Measurements from ENCODE around the gene XPNPEP1. TPM values are rescaled to one million over a fixed set of nuclear protein-coding genes. Genes with fewer than 3 reads are reported as not detected.
A peak's percentile ranks its signal among the peaks of the same experiment; 100 is the strongest.

The XPNPEP1 gene
- total RNA-seq, 2 donors from 2014 or later: 77.9 to 118 TPM

DNA sequence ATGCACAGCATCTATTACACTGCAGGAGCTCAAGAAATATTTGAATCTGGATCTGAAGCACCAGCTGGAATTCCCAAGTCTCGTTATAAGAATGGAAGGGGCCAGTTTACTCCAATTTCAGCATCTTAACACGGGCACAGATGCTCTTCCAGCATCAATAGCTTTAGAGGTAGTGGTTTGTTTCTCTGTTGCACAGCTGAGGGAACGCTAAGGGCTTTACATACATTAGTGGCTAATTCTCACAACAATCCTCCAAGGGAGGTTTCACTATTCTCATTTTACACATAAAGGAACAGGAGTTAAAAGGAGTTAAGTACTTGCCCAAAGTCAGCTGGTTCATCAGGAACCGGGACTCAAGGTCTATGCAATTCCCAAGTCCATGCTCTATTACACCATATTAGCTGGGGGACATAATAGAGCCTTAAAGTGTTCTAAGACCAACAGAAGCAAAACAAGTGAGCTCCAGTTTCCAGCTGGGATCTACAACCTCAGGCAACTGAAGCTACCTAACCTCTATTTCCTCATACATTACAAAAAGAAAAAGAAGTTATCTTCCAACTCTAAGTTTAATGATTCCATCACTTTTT lies 9.9 kb downstream of the XPNPEP1 start:
- ATAC-seq (no peak), DNase-seq (ENCODE audit: low spot score in 2 of 2) (no peak)
- Mint-ChIP-seq H3K9me3 (peaks cover 0 to 6% of the 10 kb centered on the region in 2 donors), H3K27ac (no peak overlapping the region), H3K36me3 (peaks cover 24 to 61% of the 10 kb centered on the region in 2 donors)

DNA sequence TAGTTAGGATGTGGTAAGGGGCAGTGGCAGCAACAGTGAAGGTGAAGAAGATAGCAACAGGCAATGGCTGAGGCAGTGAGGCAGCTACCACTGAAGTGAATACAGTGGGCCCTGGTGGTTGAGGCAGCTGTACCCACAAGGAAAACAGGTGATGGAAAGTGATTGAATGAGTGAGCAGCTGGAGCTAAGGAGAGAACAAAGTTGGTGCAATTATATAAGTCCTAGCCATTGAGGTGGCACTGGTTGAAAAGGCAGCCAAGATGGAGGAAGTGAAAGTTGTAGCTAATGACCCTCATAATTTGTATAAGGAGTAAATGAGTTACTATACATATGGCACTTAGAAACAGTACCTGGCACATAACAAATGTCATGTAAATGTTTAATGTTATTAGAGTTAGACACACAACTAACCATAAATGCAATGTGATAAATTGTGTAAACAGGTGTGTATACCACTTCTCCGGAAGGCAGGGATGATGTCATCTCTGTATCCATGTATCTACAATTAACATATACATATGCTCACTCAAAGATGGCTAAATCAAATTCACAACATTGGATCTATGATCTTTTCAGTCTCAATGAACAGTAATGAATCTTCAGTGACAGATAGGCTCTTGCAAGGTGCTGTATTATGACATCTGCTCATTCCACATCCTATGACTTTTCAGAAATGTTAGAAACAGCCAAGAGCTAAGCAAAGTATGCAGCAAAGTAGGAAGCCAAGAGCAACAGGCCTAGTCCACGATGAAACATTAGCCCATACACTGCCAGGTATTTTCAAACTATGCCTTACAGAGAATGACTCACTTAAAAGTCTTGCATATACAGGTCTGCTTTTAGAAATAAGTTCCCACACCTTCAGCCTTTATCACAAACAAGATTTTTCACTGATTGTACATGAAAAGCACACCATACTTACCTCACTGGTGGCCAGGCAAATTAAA lies 10.7 kb downstream of the XPNPEP1 start:
- Mint-ChIP-seq H3K9me3 (peaks cover 0 to 6% of the 10 kb centered on the region in 2 donors), H3K36me3 (peaks cover 25 to 58% of the 10 kb centered on the region in 2 donors), H3K27ac (peak overlapping the region in 1 of 2 donors; percentile 53)
- ATAC-seq (no peak), DNase-seq (ENCODE audit: low spot score in 2 of 2) (no peak)

DNA sequence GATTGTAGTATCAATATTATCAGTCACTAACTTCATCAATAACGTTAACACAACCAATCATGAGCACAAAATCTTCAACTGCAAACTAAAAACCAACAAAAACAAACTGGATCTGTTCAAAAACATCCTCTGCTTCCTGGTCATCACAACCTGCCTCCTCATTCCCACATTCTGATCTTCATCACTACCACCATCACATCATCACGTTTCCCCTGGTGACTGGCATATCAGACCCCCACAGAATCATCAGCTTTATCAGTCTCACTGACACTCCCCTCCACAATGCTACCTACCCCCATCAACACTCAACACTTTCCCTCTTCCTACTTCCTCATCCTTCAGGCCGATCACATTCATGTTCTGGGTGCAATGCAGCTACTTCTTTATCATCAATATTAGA lies 11.4 kb downstream of the XPNPEP1 start:
- peaks cover 32 to 57% of the 10 kb centered on the region in 2 donors for H3K36me3 Mint-ChIP-seq
- no peak for DNase-seq (ENCODE audit: low spot score in 2 of 2)
- no peak for ATAC-seq
- H3K27ac Mint-ChIP-seq: peak overlapping the region in 1 of 2 donors; percentile 53
- H3K9me3 Mint-ChIP-seq: peaks cover 0 to 6% of the 10 kb centered on the region in 2 donors

DNA sequence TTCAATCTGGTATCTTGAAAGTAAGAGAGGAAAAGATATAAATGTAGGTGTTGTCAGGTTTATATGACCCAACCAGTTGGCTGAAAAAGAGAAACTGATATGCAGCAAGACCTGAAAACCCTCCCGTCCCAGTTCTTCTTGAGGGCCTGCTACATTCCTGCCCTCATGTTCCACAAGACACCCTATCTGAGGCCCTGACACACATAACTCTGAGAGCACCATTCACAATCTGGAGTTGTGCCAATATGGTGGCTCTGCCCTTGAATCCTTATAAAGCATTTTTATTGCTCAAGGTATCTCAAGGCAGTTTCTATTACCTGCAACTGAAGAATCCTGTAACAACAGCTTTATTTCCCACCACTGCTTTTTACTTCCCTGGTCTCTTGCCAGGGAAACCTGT lies 17.0 kb downstream of the XPNPEP1 start:
- Mint-ChIP-seq H3K9me3 (no peaks in the 10 kb centered on the region), H3K36me3 (peaks cover 43 to 65% of the 10 kb centered on the region in 2 donors), H3K27ac (no peak overlapping the region)
- no peak for ATAC-seq
- no peak for DNase-seq (ENCODE audit: low spot score in 2 of 2)

DNA sequence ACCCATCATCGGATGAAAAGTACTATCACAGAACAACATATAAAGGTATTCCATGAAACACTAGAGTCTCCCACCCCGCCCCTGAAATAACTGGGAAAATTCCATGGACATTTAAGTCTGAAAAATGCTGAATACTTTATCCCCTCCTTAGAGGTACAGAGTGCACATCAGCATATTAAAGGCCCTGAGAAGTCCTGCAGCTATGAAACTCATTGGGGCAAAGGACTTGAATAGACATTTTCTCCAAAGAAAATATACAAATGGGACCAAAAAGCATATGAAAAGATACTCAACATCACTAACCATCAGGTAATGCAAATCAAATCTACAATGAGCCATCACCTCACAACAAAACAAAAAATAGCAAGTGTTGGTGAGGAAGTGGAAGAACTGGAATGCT lies 18.9 kb downstream of the XPNPEP1 start:
- no peak for ATAC-seq
- Mint-ChIP-seq H3K9me3 (no peaks in the 10 kb centered on the region), H3K27ac (peak overlapping the region; percentile 6 to 24), H3K36me3 (peaks cover 41 to 67% of the 10 kb centered on the region in 2 donors)
- no peak for DNase-seq (ENCODE audit: low spot score in 2 of 2)

DNA sequence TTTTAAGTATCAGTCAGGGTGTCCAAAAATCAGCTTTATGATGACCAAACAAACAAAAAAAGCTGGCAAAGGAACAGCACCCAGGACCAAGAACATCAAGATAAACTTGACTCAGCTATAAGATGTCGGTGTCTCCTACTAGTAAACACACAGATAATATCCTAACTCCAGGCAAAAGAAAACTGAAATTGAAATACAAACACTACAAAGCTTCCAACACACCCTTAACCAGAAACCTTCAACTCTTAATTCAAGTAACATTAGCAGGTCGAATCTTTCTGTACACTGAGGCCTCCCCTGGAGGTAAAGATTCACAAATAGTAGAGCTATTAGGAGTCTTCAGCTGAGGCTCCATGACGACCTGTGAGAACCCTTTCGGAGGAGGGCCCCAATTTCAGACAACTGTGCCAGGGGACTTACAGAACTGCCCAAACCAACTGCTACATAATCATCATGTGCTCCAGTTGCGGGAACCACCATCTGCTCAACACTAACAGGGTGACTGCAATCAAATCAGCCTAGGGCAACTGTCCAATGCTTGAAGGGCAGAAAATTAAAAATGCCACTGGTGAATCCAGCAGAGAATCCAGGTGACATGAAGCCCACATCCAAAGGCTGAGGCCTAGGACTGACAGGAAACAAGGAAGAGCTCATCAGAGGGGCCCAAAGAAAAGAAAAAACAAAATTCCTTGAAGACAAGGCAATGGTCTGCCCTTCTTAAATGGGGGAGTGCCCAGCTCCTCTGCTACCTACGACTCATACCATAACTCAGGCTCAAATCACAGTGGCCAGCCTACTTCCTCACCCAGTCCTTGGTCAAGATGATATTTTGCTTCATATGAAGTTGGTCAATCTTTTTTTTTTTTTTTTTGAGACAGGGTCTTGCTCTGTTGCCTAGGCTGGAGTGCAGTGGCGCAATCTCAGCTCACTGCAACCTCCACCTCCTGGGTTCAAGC lies 20.0 kb downstream of the XPNPEP1 start:
- peaks cover 44 to 73% of the 10 kb centered on the region in 2 donors for H3K36me3 Mint-ChIP-seq
- DNase-seq (ENCODE audit: low spot score in 2 of 2) (no peak), ATAC-seq (peak; percentile 52 to 79)
- no peaks in the 10 kb centered on the region for H3K9me3 Mint-ChIP-seq
- peak overlapping the region; percentile 42 to 95 for H3K27ac Mint-ChIP-seq

DNA sequence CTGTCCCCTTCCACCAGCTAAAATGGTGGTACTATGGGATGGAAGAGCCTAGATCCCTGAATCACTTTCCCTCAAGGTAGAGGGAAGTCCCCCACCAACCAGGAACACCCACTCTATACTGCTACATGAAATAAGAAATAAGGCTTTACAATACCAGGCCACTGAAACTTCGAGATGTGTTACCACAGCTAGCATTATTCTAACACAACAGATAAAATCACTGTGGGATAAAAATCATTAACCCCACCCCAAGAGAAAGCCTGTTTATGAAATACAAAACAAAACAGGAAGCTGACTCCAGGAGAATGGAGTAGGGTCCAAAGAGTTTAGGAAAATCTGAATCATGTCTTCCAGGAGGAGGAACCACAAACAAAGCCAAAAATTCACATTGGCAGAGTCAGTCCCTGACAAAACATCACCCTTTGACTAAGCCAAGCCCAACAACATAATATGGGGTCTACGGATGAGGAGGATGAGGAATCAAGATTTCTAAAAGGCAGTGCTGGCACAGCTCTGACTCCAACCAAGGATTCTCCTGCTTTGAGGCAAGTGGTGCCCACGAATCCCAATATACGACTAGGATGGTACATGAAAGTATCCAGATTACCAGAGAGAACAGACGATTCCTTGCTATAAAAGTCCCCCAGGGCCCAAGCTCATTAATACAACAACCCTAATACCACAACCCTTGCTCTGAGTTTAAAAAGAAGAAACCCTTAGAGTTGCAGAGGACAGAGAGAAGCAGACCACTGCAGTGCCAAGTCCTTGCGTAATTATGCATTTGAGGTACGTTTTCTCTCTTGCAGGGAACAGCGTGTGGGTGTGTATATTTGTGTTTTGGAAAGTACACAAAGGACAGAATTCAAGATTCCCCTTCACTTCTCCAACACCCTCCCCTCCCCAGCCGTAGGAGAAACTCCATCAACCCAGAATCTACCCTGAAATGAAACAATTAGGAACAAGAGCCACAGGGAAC lies 23.7 kb downstream of the XPNPEP1 start:
- Mint-ChIP-seq H3K27ac (peak overlapping the region; percentile 27 to 62), H3K9me3 (no peaks in the 10 kb centered on the region), H3K36me3 (peaks cover 23 to 54% of the 10 kb centered on the region in 2 donors)
- DNase-seq (ENCODE audit: low spot score in 2 of 2): no peak
- ATAC-seq: peak in 1 of 2 donors; percentile 73

DNA sequence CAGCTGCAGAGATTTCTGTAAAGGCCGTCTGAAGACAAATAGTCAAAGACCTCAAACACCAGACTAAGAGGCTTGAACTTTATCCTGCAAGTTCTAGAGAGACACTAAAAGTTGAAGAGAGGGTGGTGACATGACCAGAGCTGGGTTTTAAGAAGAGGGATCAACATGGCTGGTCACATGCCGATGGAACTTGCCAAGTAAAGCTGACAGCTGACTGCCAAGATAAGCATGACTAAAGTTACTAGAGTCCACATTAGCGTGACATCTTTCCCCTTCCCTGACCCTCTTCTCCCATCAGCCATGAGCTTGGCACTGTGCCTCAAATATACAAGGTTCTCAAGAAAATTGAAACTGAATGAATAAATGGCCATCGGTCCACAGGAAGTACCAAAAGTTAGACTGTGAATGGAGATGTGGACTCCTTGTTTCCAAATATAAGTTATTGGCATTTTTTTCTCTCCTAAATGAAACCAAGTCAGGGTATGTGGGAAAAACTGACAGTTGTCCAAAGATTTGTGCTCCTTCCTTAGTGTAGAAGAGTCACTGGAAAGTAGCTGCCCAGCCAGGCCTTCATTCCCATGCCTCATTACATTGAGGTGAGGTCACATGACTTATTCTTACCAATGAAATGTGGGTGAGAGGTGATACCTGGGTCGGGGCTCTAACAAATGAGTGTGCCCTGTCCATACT lies 24.5 kb downstream of the XPNPEP1 start:
- H3K36me3 Mint-ChIP-seq: peaks cover 15 to 46% of the 10 kb centered on the region in 2 donors
- DNase-seq (ENCODE audit: low spot score in 2 of 2) (no peak), ATAC-seq (no peak)
- H3K9me3 Mint-ChIP-seq: no peaks in the 10 kb centered on the region
- H3K27ac Mint-ChIP-seq: peak overlapping the region; percentile 17 to 27

DNA sequence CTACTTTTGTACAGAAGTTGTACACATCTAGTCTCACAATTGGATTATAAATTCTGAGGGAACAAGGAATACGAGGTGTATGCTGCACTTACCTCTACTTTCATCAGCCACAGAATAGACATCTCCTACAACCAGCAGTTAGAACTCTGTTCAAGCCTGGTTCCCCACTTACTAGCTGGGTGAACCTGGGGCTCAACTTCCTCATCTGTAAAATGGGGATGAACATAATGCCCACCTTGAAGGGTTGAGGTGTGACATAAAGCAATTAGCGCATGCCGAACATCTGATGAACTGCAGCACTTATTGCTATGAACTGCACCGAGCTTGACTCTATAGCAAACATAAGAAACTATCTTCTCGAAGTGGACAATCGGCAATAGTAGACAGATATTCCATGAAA lies 25.3 kb downstream of the XPNPEP1 start:
- DNase-seq (ENCODE audit: low spot score in 2 of 2): no peak
- Mint-ChIP-seq H3K27ac (no peak overlapping the region), H3K9me3 (no peaks in the 10 kb centered on the region), H3K36me3 (peaks cover 15 to 46% of the 10 kb centered on the region in 2 donors)
- no peak for ATAC-seq

DNA sequence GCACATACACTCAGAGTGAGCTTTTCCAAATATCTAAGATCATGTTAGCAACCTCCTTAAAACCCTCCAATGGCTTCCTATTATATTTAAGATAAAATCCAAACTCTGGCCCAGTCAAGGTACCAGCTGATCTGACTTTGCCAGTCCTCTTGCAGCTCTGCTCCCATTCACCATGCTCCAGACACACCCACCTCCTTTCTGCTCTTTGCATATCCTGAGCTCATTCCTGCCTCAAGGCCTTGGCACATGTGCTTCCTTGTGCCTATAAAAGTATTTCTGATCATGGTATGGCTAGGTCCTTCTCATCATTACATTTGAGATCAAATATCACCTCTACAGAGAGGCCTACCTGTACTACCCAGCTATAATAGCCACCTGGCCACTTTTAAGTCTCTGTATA lies 27.5 kb downstream of the XPNPEP1 start:
- Mint-ChIP-seq H3K9me3 (no peaks in the 10 kb centered on the region), H3K27ac (no peak overlapping the region), H3K36me3 (peaks cover 13 to 40% of the 10 kb centered on the region in 2 donors)
- DNase-seq (ENCODE audit: low spot score in 2 of 2) (no peak), ATAC-seq (no peak)

DNA sequence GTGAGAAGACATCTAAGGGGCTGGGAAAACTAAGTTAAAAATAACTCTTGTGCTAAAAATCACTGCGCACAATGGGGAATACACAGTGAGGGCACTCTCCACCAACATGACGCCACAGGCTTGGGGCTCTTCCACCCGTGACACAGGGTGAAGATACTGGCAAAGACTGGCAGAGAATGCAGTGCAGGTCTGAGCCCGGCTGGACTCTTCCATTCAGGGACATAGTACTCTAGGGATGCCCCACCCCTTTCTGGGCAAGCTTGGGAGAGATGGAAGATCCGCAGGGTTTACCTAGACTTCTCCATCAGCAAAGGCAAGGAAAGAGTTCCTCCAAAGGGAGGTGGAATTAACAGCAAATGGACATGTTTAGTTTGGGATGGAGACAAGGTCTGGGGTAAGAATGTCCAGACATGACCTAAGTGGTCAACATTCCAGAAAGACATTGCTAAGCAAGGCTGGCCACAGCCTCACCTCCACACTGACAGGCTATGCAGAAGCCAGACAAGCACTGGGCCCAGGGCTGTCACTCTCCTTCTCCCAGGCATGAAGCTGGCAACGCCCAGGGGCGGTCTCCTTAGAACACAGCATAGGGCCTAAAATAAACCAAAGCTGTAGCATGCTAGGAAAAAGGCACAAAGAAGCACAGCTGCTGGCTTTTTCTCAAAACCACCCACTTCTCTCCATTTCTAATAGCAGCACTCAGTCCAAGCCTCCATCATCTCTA lies 28.1 kb downstream of the XPNPEP1 start:
- no peak for ATAC-seq
- Mint-ChIP-seq H3K36me3 (peaks cover 13 to 36% of the 10 kb centered on the region in 2 donors), H3K27ac (no peak overlapping the region)

DNA sequence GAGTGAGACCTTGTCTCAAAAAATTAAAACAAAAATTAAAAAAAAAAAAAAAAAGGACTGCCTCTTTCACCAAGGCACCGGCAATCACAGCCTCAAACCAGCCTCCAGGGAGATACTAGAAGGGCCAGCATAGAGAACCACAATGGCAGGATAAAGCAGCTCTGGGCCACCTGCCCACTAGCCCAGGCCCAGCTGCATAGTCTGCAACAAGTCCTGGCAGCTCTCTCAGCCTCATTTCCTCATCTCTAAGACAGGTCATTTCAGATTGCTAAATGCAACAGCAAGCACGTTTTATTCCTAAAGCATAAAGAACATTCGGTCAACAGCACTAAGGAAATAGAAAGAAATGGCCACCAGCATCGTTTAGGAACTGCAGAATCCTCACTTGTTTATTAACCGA lies 28.8 kb downstream of the XPNPEP1 start:
- H3K27ac Mint-ChIP-seq: no peak overlapping the region
- H3K9me3 Mint-ChIP-seq: no peaks in the 10 kb centered on the region
- DNase-seq (ENCODE audit: low spot score in 2 of 2) (no peak), ATAC-seq (no peak)
- H3K36me3 Mint-ChIP-seq: peaks cover 11 to 29% of the 10 kb centered on the region in 2 donors

More for the DNA sequence above, 28.1 kb downstream of the XPNPEP1 start:
- no peaks in the 10 kb centered on the region for H3K9me3 Mint-ChIP-seq
- no peak for DNase-seq (ENCODE audit: low spot score in 2 of 2)

DNA sequence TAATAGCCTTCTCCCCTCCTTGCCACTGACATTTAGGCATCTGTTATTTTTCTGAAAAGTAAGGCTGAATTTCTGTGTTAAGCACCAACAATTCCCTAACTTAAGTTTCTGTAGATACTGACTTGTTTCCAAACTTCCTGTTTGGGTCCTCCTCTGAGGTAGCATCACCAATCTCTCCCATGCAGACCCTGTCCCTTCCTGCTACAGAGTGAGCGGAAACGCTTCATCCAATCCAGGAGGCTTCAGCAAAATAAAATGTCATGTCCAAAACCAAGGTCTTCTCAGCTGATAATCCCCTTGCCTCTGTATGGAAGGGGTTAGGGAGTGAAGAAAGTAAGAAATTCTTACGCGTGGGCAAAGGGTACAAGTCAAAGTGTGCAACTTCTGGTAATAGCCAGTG lies 29.9 kb downstream of the XPNPEP1 start:
- H3K9me3 Mint-ChIP-seq: no peaks in the 10 kb centered on the region
- no peak for DNase-seq (ENCODE audit: low spot score in 2 of 2)
- no peak for ATAC-seq
- peaks cover 6 to 23% of the 10 kb centered on the region in 2 donors for H3K36me3 Mint-ChIP-seq
- peak overlapping the region in 1 of 2 donors; percentile 46 for H3K27ac Mint-ChIP-seq

DNA sequence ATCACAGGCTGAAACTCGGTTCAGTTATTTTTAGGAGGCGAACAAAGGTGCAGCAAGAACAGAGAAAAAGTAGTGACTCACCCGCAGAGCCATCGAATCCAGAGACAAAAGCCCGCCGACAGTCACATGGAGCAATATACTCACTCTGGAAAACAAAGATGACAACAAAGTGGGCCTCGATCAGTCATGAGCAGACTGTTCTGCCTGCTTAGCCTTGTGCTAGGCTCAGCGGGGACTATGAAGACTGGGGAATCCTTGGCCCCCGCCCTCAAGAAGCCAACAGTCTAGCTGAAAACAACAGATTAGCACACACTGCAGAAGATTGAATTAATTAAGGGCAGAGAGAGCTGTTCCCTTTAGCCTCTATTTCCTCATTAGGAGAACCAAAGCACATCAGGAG lies 30.4 kb downstream of the XPNPEP1 start:
- ATAC-seq: peak; percentile 43 to 51
- H3K36me3 Mint-ChIP-seq: peaks cover 6 to 19% of the 10 kb centered on the region in 2 donors

More for the DNA sequence above, 30.4 kb downstream of the XPNPEP1 start:
- Mint-ChIP-seq H3K27ac (peak overlapping the region; percentile 37 to 46), H3K9me3 (no peaks in the 10 kb centered on the region)
- DNase-seq (ENCODE audit: low spot score in 2 of 2): no peak

All from activated naive CD4-positive, alpha-beta T cell treated with anti-CD3 and anti-CD28 coated beads, Interleukin-2, amount 50 U/mL, for 72 hours (primary cell).